K562 (cell line): ENCODE results near the gene TMED5. TPM values are rescaled to one million over a fixed set of nuclear protein-coding genes. Genes with fewer than 3 reads are reported as not detected.

Source experiments
- CBX1 ChIP-seq: sonication (generic); IDR thresholded peaks from 2 replicates; pipeline ENCODE4 v1.6.1; 2016; ENCODE audit warnings: antibody characterized with exemption, low read depth, mild to moderate bottlenecking
- FOXA1 ChIP-seq: fragments of 450-650 bp; IDR thresholded peaks from 2 replicates; pipeline ENCODE4 v1.6.1; 2016; ENCODE audit warnings: mild to moderate bottlenecking, borderline replicate concordance
- PHTF2 ChIP-seq: fragments of 250-450 bp; sonication (Bioruptor Pico); IDR thresholded peaks from 2 replicates; pipeline ENCODE4 v1.5.0; 2021; ENCODE audit warnings: mild to moderate bottlenecking
- SNAPC5 ChIP-seq: fragments of 250-450 bp; sonication (Bioruptor Pico); IDR thresholded peaks from 2 replicates; pipeline ENCODE4 v1.8.0; 2021; ENCODE audit warnings: moderate library complexity, mild to moderate bottlenecking, inconsistent platforms
- SNRNP70 ChIP-seq: fragments of 200-400 bp; formaldehyde crosslinking; optimal IDR thresholded peaks from 2 replicates; pipeline ENCODE3; 2017; ENCODE audit warnings: low read depth, low read length
- polyA plus RNA-seq, 8 experiments: library from polyadenylated mRNA; depleted of rRNA in 4 of 8; stranded (reverse) in 5 of 8; unstranded in 3 of 8; fragments of >200 nt; fragmentation: Nextera tagmentation in 2 of 8; fragmentation: Illumina TruSeq in 1 of 8; extraction: Ambion mirVana in 2 of 8; extraction: Trizol in 1 of 8; gene quantifications; 2 replicates each; pipeline versions ENCODE4 v1.2.1 to v1.2.3, GENCODE V29; 2011 to 2014; ENCODE audit warnings: inconsistent platforms in 1 of 8, missing spikeins in 1 of 8
- total RNA-seq, 7 experiments: library from RNA; depleted of rRNA in 6 of 7; stranded (reverse); fragments of >200 nt in 6 of 7; fragmentation: Illumina TruSeq in 2 of 7; extraction: Trizol in 2 of 7; gene quantifications; 2 replicates each; pipeline versions ENCODE4 v1.2.1 to v1.2.3, GENCODE V29; 2011 to 2021; ENCODE audit warnings: low replicate concordance in 1 of 7
- TF ChIP-seq, protein P1 (sequence below): sonication (generic); formaldehyde crosslinking; IDR thresholded peaks from 2 replicates; pipeline ENCODE4 v1.8.1; 2023; ENCODE audit warnings: mild to moderate bottlenecking, missing genetic modification reagents
- TF ChIP-seq, protein P2 (sequence below), 2 experiments: fragments of 450-650 bp in 1 of 2; sonication (generic) in 1 of 2; formaldehyde crosslinking; conservative IDR thresholded peaks; 2 replicates each; pipeline versions ENCODE4 v1.4.0 to v1.8.1; 2020 to 2022; ENCODE audit warnings: mild to moderate bottlenecking in 1 of 2, missing genetic modification reagents in 1 of 2
- TF ChIP-seq, protein P3 (sequence below): fragments of 450-650 bp; formaldehyde crosslinking; IDR thresholded peaks from 2 replicates; pipeline ENCODE4 v1.4.0; 2020; ENCODE audit warnings: mild to moderate bottlenecking, moderate library complexity
- TF ChIP-seq, protein P4 (sequence below): fragments of 250-450 bp; sonication (Bioruptor Pico); IDR thresholded peaks from 2 replicates; pipeline ENCODE4 v1.9.0; 2021; ENCODE audit warnings: mild to moderate bottlenecking

Gene TMED5
- total and polyA plus RNA-seq, 9 of the 15 experiments (the other 6 are each of a cell fraction or from before 2014, with no cell fraction given): 28.7 to 83.7 (median 67.2) TPM

- TF ChIP-seq SNAPC5 (CRISPR knock-in tag): no peak
- TF ChIP-seq, protein P1, sequence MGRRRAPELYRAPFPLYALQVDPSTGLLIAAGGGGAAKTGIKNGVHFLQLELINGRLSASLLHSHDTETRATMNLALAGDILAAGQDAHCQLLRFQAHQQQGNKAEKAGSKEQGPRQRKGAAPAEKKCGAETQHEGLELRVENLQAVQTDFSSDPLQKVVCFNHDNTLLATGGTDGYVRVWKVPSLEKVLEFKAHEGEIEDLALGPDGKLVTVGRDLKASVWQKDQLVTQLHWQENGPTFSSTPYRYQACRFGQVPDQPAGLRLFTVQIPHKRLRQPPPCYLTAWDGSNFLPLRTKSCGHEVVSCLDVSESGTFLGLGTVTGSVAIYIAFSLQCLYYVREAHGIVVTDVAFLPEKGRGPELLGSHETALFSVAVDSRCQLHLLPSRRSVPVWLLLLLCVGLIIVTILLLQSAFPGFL: no peak
- no peak for TF ChIP-seq FOXA1
- TF ChIP-seq, protein P2, sequence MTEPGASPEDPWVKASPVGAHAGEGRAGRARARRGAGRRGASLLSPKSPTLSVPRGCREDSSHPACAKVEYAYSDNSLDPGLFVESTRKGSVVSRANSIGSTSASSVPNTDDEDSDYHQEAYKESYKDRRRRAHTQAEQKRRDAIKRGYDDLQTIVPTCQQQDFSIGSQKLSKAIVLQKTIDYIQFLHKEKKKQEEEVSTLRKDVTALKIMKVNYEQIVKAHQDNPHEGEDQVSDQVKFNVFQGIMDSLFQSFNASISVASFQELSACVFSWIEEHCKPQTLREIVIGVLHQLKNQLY (CRISPR knock-in tag; conservative IDR thresholded peaks at IDR 0.05): no peak
- no peak for TF ChIP-seq PHTF2 (CRISPR knock-in tag)
- TF ChIP-seq, protein P3, sequence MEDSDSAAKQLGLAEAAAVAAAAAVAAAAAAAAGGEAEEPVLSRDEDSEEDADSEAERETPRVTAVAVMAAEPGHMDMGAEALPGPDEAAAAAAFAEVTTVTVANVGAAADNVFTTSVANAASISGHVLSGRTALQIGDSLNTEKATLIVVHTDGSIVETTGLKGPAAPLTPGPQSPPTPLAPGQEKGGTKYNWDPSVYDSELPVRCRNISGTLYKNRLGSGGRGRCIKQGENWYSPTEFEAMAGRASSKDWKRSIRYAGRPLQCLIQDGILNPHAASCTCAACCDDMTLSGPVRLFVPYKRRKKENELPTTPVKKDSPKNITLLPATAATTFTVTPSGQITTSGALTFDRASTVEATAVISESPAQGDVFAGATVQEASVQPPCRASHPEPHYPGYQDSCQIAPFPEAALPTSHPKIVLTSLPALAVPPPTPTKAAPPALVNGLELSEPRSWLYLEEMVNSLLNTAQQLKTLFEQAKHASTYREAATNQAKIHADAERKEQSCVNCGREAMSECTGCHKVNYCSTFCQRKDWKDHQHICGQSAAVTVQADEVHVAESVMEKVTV (CRISPR knock-in tag): no peak
- TF ChIP-seq, protein P4, sequence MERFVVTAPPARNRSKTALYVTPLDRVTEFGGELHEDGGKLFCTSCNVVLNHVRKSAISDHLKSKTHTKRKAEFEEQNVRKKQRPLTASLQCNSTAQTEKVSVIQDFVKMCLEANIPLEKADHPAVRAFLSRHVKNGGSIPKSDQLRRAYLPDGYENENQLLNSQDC: no peak
- TF ChIP-seq SNRNP70: no peak
- TF ChIP-seq CBX1: no peak
Measured at GRCh38 chr1:93196591-93196990, 16.4 kb upstream of the TMED5 start (continued).
